Measurements from ENCODE around the gene UTS2R.
"Not testable (repeated sequence)": the region's sequence is repeated elsewhere in the genome, so short reads cannot be mapped to it uniquely, and the experiment has no call there.

The UTS2R gene

GRCh38 chr17:82334622-82335394, 36.8 kb upstream of the UTS2R start:
- no peak for DNase-seq

- DNase-seq = peak; percentile 21
Observed at GRCh38 chr17:82338858-82339633, 32.5 kb upstream of the UTS2R start.

- no peak for DNase-seq
Observed at GRCh38 chr17:82339634-82340580, 31.7 kb upstream of the UTS2R start.

- DNase-seq = no peak
Observed at GRCh38 chr17:82342361-82343079, 29.0 kb upstream of the UTS2R start.

GRCh38 chr17:82343560-82343959, 28.0 kb upstream of the UTS2R start:
- no peak for DNase-seq

- DNase-seq = no peak
Observed at GRCh38 chr17:82344175-82344907, 27.2 kb upstream of the UTS2R start.

GRCh38 chr17:82345151-82345976, 26.2 kb upstream of the UTS2R start:
- DNase-seq = no peak

GRCh38 chr17:82346342-82347300, 24.9 kb upstream of the UTS2R start:
- DNase-seq = no peak

GRCh38 chr17:82347994-82348393, 23.6 kb upstream of the UTS2R start:
- DNase-seq = not testable (repeated sequence)

GRCh38 chr17:82348434-82348833, 23.1 kb upstream of the UTS2R start:
- no peak for DNase-seq

- no peak for DNase-seq
Observed at GRCh38 chr17:82348866-82349265, 22.7 kb upstream of the UTS2R start.

GRCh38 chr17:82349287-82349701, 22.3 kb upstream of the UTS2R start:
- no peak for DNase-seq

GRCh38 chr17:82350182-82351030, 21.2 kb upstream of the UTS2R start:
- DNase-seq = peak; percentile 24

GRCh38 chr17:82351254-82351712, 20.3 kb upstream of the UTS2R start:
- peak; percentile 40 for DNase-seq

- peak; percentile 89 for DNase-seq
Observed at GRCh38 chr17:82351713-82352488, 19.7 kb upstream of the UTS2R start.

GRCh38 chr17:82353484-82353883, 18.1 kb upstream of the UTS2R start:
- DNase-seq = peak; percentile 84

- DNase-seq = no peak
Observed at GRCh38 chr17:82354804-82355308, 16.7 kb upstream of the UTS2R start.
